Sigmoid colon (tissue), 7 donors: ENCODE results near the gene CADM2. TPM values are rescaled to one million over a fixed set of nuclear protein-coding genes. Genes with fewer than 3 reads are reported as not detected.

Experiments used
- DNase-seq: peaks from one replicate; pipeline ENCODE4 v3.0.0-alpha.2; 2019
- H3K27ac ChIP-seq, 4 donors: fragments of 200-600 bp; sonication (generic); one replicate each; pipeline ENCODE4 v1.5.1; 2016 to 2019; ENCODE audit warnings: mild to moderate bottlenecking in 1 of 4
- H3K27me3 ChIP-seq, 3 donors: fragments of 200-600 bp; sonication (generic); one replicate each; pipeline ENCODE4 v1.5.1; 2019; ENCODE audit warnings: mild to moderate bottlenecking in 1 of 3
- H3K36me3 ChIP-seq, 4 donors: fragments of 200-600 bp; sonication (generic); one replicate each; pipeline ENCODE4 v1.5.1; 2016 to 2019
- H3K4me1 ChIP-seq, 4 donors: fragments of 200-600 bp; sonication (generic); one replicate each; pipeline ENCODE4 v1.5.1; 2017 to 2019
- H3K4me3 ChIP-seq, 4 donors: fragments of 200-600 bp; sonication (generic); one replicate each; pipeline ENCODE4 v1.5.1; 2017 to 2019; ENCODE audit warnings: mild to moderate bottlenecking in 2 of 4, moderate library complexity in 1 of 4
- H3K9me3 ChIP-seq, 4 donors: fragments of 200-600 bp in 3 of 4; sonication (generic) in 3 of 4; one replicate each; pipeline versions ENCODE4 v1.5.1 to v1.6.1; 2013 to 2019
- CTCF ChIP-seq, 4 experiments: fragments of 450-650 bp in 3 of 4; fragments of 200-600 bp in 1 of 4; IDR thresholded peaks; one replicate each; pipeline ENCODE4 v1.5.1; 2016 to 2019; ENCODE audit warnings: antibody characterized with exemption in 4 of 4, mild to moderate bottlenecking in 3 of 4, moderate library complexity in 2 of 4
- EP300 ChIP-seq, 4 donors: sonication (generic); formaldehyde crosslinking; IDR thresholded peaks; one replicate each; pipeline ENCODE4 v1.6.1; 2017; ENCODE audit warnings: antibody characterized with exemption in 4 of 4
- POLR2A ChIP-seq, 2 donors: fragments of 450-650 bp; IDR thresholded peaks; one replicate each; pipeline ENCODE4 v1.6.1; 2016; ENCODE audit warnings: antibody characterized with exemption in 2 of 2, mild to moderate bottlenecking in 2 of 2, moderate library complexity in 2 of 2
- POLR2AphosphoS5 ChIP-seq, 4 donors: sonication (generic); formaldehyde crosslinking; IDR thresholded peaks; one replicate each; pipeline ENCODE4 v1.6.1; 2017; ENCODE audit warnings: antibody characterized with exemption in 4 of 4
- WGBS, 2 donors: extraction: QIAGEN DNeasy Blood & Tissue Kit; methylation state at CpG; one replicate each; pipeline ENCODE4 v1.1.7; 2013; 5-methylcytosine and 5-hydroxymethylcytosine counted together
- intact Hi-C: fragments of 100-400 bp; cut with DNase I; formaldehyde crosslinking; loops from one replicate; pipeline ENCODE4 v1.15.1; 2023
- polyA plus RNA-seq, 3 donors: library from polyadenylated mRNA; stranded (reverse); fragments of 200-250 nt; gene quantifications; one replicate each; pipeline ENCODE4 v1.2.3, GENCODE V29; 2013
- total RNA-seq, 4 donors: library from RNA; depleted of rRNA; stranded (reverse); fragments of >200 nt; gene quantifications; one replicate each; pipeline ENCODE4 v1.1.0, GENCODE V29; 2016
- donor health status: healthy with polysubstance abuse.
- donor health status: Bipolar disorder and iron deficiency.
- donor health status: healthy.

The CADM2 gene
- total and polyA plus RNA-seq, 7 donors: 0.46 to 22.8 (median 12.8) TPM

GRCh38 chr3:85077018-85077417 lies 118.2 kb downstream of the CADM2 start:
- no peak overlapping the region for H3K27ac ChIP-seq
- no peaks in the 10 kb centered on the region for H3K36me3 ChIP-seq
- TF ChIP-seq CTCF (IDR thresholded peaks at IDR 0.05): no peak
- TF ChIP-seq POLR2AphosphoS5 (IDR thresholded peaks at IDR 0.05): no peak
- no peak for TF ChIP-seq POLR2A (IDR thresholded peaks at IDR 0.05)
- no peak for TF ChIP-seq EP300 (IDR thresholded peaks at IDR 0.05)
- 69 to 88% methylated on average over 1 of the region's 1 CpG for WGBS, 2 donors
- peaks cover 0 to 6% (median 3%) of the 10 kb centered on the region in 4 donors for H3K4me1 ChIP-seq
- no peaks in the 10 kb centered on the region for H3K27me3 ChIP-seq
- H3K4me3 ChIP-seq: no peak overlapping the region
- intact Hi-C loops: no loop called here
- H3K9me3 ChIP-seq: no peaks in the 10 kb centered on the region
- DNase-seq: no peak

GRCh38 chr3:85081191-85081906 lies 122.6 kb downstream of the CADM2 start:
- Histone ChIP-seq H3K4me1 (peaks cover 0 to 7% (median 3%) of the 10 kb centered on the region in 4 donors), H3K9me3 (no peaks in the 10 kb centered on the region), H3K36me3 (no peaks in the 10 kb centered on the region), H3K27me3 (no peaks in the 10 kb centered on the region), H3K27ac (no peak overlapping the region), H3K4me3 (no peak overlapping the region)
- TF ChIP-seq CTCF (IDR thresholded peaks at IDR 0.05) (no peak), EP300 (IDR thresholded peaks at IDR 0.05) (no peak), POLR2AphosphoS5 (IDR thresholded peaks at IDR 0.05) (no peak), POLR2A (IDR thresholded peaks at IDR 0.05) (no peak)
- intact Hi-C loops: no loop called here
- no peak for DNase-seq
- WGBS, 2 donors: 32 to 60% methylated on average over 8 of the region's 8 CpGs

GRCh38 chr3:85090495-85090894 lies 131.7 kb downstream of the CADM2 start:
- Histone ChIP-seq H3K27me3 (no peaks in the 10 kb centered on the region), H3K36me3 (no peaks in the 10 kb centered on the region), H3K4me3 (no peak overlapping the region), H3K9me3 (no peaks in the 10 kb centered on the region), H3K27ac (no peak overlapping the region), H3K4me1 (no peaks in the 10 kb centered on the region)
- 82 to 89% methylated on average over 6 of the region's 6 CpGs for WGBS, 2 donors
- TF ChIP-seq CTCF (IDR thresholded peaks at IDR 0.05) (no peak), POLR2AphosphoS5 (IDR thresholded peaks at IDR 0.05) (no peak), POLR2A (IDR thresholded peaks at IDR 0.05) (no peak), EP300 (IDR thresholded peaks at IDR 0.05) (no peak)
- intact Hi-C loops: no loop called here
- DNase-seq: no peak

GRCh38 chr3:85100316-85100715 lies 141.5 kb downstream of the CADM2 start:
- Histone ChIP-seq H3K4me3 (no peak overlapping the region), H3K27me3 (no peaks in the 10 kb centered on the region), H3K4me1 (no peaks in the 10 kb centered on the region), H3K27ac (no peak overlapping the region), H3K36me3 (no peaks in the 10 kb centered on the region), H3K9me3 (no peaks in the 10 kb centered on the region)
- no peak for TF ChIP-seq CTCF (IDR thresholded peaks at IDR 0.05)
- TF ChIP-seq POLR2A (IDR thresholded peaks at IDR 0.05): no peak
- no peak for TF ChIP-seq POLR2AphosphoS5 (IDR thresholded peaks at IDR 0.05)
- no peak for TF ChIP-seq EP300 (IDR thresholded peaks at IDR 0.05)
- 60 to 69% methylated on average over 2 of the region's 2 CpGs for WGBS, 2 donors
- intact Hi-C loops: no loop called here
- no peak for DNase-seq

- Histone ChIP-seq H3K27me3 (no peaks in the 10 kb centered on the region), H3K4me3 (no peak overlapping the region), H3K4me1 (no peaks in the 10 kb centered on the region), H3K27ac (no peak overlapping the region), H3K9me3 (no peaks in the 10 kb centered on the region), H3K36me3 (no peaks in the 10 kb centered on the region)
- no peak for TF ChIP-seq POLR2A (IDR thresholded peaks at IDR 0.05)
- TF ChIP-seq POLR2AphosphoS5 (IDR thresholded peaks at IDR 0.05): no peak
- no peak for TF ChIP-seq EP300 (IDR thresholded peaks at IDR 0.05)
- no peak for TF ChIP-seq CTCF (IDR thresholded peaks at IDR 0.05)
- intact Hi-C loops: no loop called here
- WGBS, 2 donors: 27 to 38% methylated on average over 1 of the region's 1 CpG
- no peak for DNase-seq
Measured at GRCh38 chr3:85102781-85103180, 144.0 kb downstream of the CADM2 start.
